Fibroblast of lung (primary cell): ENCODE results near the gene CCDC102B. TPM values are rescaled to one million over a fixed set of nuclear protein-coding genes. Genes with fewer than 3 reads are reported as not detected.
"Not testable (repeated sequence)": the region's sequence is repeated elsewhere in the genome, so short reads cannot be mapped to it uniquely, and the experiment has no call there.

Source experiments
- DNase-seq, 2 donors: peaks; one replicate each; pipeline versions ENCODE4 v3.0.0 to v3.0.0-alpha.2; 2010; ENCODE audit warnings: low read depth in 2 of 2
- H2AFZ ChIP-seq: 2 replicates; pipeline ENCODE4 v1.5.1; 2012; ENCODE audit warnings: low read length, control low read depth, inconsistent platforms
- H3K27ac ChIP-seq: 2 replicates; pipeline ENCODE4 v1.5.1; 2011; ENCODE audit warnings: low read length, control low read depth; ENCODE audit not compliant: insufficient read depth
- H3K27me3 ChIP-seq: 2 replicates; pipeline ENCODE4 v1.5.1; 2011; ENCODE audit warnings: mild to moderate bottlenecking, low read length; ENCODE audit not compliant: control insufficient read depth, insufficient read depth
- H3K36me3 ChIP-seq: 2 replicates; pipeline ENCODE4 v1.5.1; 2011; ENCODE audit warnings: low read length; ENCODE audit not compliant: control insufficient read depth, insufficient read depth
- H3K4me1 ChIP-seq: 2 replicates; pipeline ENCODE4 v1.5.1; 2011; ENCODE audit warnings: low read length; ENCODE audit not compliant: control insufficient read depth, insufficient read depth; ENCODE audit errors: extremely low read depth
- H3K4me2 ChIP-seq: 2 replicates; pipeline ENCODE4 v1.5.1; 2011; ENCODE audit warnings: low read length, control low read depth; ENCODE audit not compliant: insufficient read depth; ENCODE audit errors: extremely low read depth
- H3K4me3 ChIP-seq, 4 experiments: fragments of 200-600 bp in 1 of 4; sonication (generic) in 1 of 4; replicated peaks in 1 of 4; 2 replicates each; pipeline ENCODE4 v1.5.1; 2011 to 2016; ENCODE audit warnings: low read length in 4 of 4, low read depth in 3 of 4, mild to moderate bottlenecking in 3 of 4, control low read depth in 2 of 4, inconsistent platforms in 1 of 4, mixed read lengths in 1 of 4; ENCODE audit not compliant: insufficient read depth in 1 of 4; ENCODE audit errors: control extremely low read depth in 1 of 4
- H3K79me2 ChIP-seq: 2 replicates; pipeline ENCODE4 v1.5.1; 2012; ENCODE audit warnings: mild to moderate bottlenecking, low read length, inconsistent platforms; ENCODE audit not compliant: control insufficient read depth, insufficient read depth
- H3K9ac ChIP-seq: 2 replicates; pipeline ENCODE4 v1.5.1; 2011; ENCODE audit warnings: mild to moderate bottlenecking, low read length, control low read depth; ENCODE audit not compliant: insufficient read depth
- H3K9me3 ChIP-seq: 2 replicates; pipeline ENCODE4 v1.5.1; 2012; ENCODE audit warnings: low read depth, low read length; ENCODE audit not compliant: control insufficient read depth, insufficient read depth
- H4K20me1 ChIP-seq: 2 replicates; pipeline ENCODE4 v1.5.1; 2011; ENCODE audit warnings: low read length; ENCODE audit not compliant: control insufficient read depth, insufficient read depth; ENCODE audit errors: extremely low read depth
- EZH2 ChIP-seq: IDR thresholded peaks from 2 replicates; pipeline ENCODE4 v1.5.1; 2012; ENCODE audit warnings: low read length, control low read depth, mild to moderate bottlenecking; ENCODE audit errors: missing control alignments
- polyA plus RNA-seq, 2 donors: library from polyadenylated mRNA; depleted of rRNA in 1 of 2; stranded (reverse) in 1 of 2; unstranded in 1 of 2; fragments of >200 nt; gene quantifications; 2 replicates each; pipeline ENCODE4 v1.2.1, GENCODE V29; 2011 to 2012; ENCODE audit warnings: missing spikeins in 1 of 2
- total RNA-seq: library from RNA; depleted of rRNA; stranded (reverse); fragments of >200 nt; gene quantifications from 2 replicates; pipeline ENCODE4 v1.2.1, GENCODE V29; 2014
- TF ChIP-seq, protein P1 (sequence below), 2 donors: IDR thresholded peaks in 1 of 2; conservative IDR thresholded peaks in 1 of 2; 1 replicate in 1 of 2; 2 replicates in 1 of 2; pipeline ENCODE4 v1.5.1; 2011 to 2012; ENCODE audit warnings: low read length in 2 of 2, control low read depth in 1 of 2, inconsistent platforms in 1 of 2, low read depth in 1 of 2, mild to moderate bottlenecking in 1 of 2

CCDC102B gene
- total and polyA plus RNA-seq, 2 donors (not counting 1 experiment from before 2014, with no cell fraction given) = 33.7 to 35.3 TPM

DNA sequence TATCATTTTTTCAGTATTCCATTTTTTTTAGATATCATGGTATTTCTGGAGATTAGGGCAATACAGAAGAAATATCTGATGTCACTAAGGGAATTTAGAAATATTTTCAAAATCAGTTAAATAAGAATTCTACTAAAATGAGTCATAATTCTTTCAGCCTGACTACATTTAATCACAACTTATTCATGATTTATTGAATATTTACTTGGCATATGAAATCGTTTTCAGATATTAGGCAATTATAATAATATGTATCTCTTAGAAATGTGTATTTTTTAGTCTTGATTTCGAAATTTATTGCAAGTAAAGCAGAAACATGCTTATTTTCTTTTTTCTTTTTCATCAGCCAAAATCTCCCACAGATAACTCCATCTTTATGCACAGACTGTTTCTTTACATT, 142.2 kb downstream of the CCDC102B start:
- H2AFZ ChIP-seq = no peak overlapping the region
- no peak overlapping the region for H3K27ac ChIP-seq

DNA sequence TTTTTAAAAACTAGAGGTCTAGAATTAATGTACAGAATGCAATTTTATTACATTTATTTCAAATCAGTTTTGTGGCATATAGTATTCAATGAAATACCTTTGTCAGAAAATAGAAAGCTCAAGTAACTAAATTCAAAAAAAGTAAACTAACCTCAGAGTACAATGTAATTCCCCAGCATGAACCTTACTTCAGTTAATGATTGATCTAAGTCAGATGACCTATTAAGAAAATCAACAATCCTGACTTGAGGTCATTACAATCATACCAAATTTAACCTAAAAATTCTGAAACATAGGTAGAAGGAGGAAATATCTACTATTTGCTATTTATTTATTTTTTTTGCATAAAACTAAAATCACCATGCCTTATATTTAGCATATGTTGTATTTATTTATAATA, 142.9 kb downstream of the CCDC102B start:
- TF ChIP-seq, protein P1, sequence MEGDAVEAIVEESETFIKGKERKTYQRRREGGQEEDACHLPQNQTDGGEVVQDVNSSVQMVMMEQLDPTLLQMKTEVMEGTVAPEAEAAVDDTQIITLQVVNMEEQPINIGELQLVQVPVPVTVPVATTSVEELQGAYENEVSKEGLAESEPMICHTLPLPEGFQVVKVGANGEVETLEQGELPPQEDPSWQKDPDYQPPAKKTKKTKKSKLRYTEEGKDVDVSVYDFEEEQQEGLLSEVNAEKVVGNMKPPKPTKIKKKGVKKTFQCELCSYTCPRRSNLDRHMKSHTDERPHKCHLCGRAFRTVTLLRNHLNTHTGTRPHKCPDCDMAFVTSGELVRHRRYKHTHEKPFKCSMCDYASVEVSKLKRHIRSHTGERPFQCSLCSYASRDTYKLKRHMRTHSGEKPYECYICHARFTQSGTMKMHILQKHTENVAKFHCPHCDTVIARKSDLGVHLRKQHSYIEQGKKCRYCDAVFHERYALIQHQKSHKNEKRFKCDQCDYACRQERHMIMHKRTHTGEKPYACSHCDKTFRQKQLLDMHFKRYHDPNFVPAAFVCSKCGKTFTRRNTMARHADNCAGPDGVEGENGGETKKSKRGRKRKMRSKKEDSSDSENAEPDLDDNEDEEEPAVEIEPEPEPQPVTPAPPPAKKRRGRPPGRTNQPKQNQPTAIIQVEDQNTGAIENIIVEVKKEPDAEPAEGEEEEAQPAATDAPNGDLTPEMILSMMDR (conservative IDR thresholded peaks at IDR 0.05 in 1 of 2, IDR thresholded peaks at IDR 0.05 in 1 of 2; ENCODE audit: low read depth in 1 of 2, low read length in 2 of 2) = no peak
- TF ChIP-seq EZH2 = no peak
- DNase-seq = no peak

More for the DNA sequence above, 142.2 kb downstream of the CCDC102B start:
- TF ChIP-seq, protein P1 (conservative IDR thresholded peaks at IDR 0.05 in 1 of 2, IDR thresholded peaks at IDR 0.05 in 1 of 2; ENCODE audit: low read depth in 1 of 2, low read length in 2 of 2) = no peak
- TF ChIP-seq EZH2 = no peak
- Histone ChIP-seq H3K79me2 (no peaks in the 10 kb centered on the region), H3K27me3 (no peaks in the 10 kb centered on the region), H3K4me2 (no peak overlapping the region), H3K36me3 (no peaks in the 10 kb centered on the region), H3K9me3 (no peaks in the 10 kb centered on the region), H3K4me1 (peaks cover 2% of the 10 kb centered on the region), H3K4me3 (no peak overlapping the region), H4K20me1 (no peaks in the 10 kb centered on the region), H3K9ac (no peak overlapping the region)
- peak in 1 of 2 donors; percentile 55 for DNase-seq

DNA sequence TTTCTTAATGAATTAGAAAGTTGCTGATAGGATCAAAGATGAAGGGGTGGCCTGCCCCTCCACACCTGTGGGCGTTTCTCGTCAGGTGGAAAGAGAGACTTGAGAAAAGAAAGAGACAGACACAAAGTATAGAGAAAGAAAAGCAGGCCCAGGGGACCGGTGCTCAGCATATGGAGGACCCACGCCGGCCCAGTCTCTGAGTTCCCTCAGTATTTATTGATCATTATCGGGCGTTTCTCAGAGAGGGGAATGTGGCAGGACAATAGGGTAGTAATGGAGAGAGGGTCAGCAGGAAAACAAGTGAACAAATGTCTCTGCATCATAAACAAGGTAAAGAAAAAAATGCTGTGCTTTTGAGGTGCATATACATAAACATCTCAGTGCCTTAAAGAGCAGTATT, 144.3 kb downstream of the CCDC102B start:
- Histone ChIP-seq H3K9me3 (no peaks in the 10 kb centered on the region), H3K4me3 (no peak overlapping the region), H3K79me2 (no peaks in the 10 kb centered on the region), H3K4me1 (peaks cover 2% of the 10 kb centered on the region), H3K27ac (no peak overlapping the region), H3K4me2 (no peak overlapping the region), H2AFZ (no peak overlapping the region), H4K20me1 (no peaks in the 10 kb centered on the region), H3K9ac (no peak overlapping the region), H3K27me3 (no peaks in the 10 kb centered on the region), H3K36me3 (no peaks in the 10 kb centered on the region)
- DNase-seq = no peak
- TF ChIP-seq, protein P1 (conservative IDR thresholded peaks at IDR 0.05 in 1 of 2, IDR thresholded peaks at IDR 0.05 in 1 of 2; ENCODE audit: low read depth in 1 of 2, low read length in 2 of 2) = no peak
- no peak for TF ChIP-seq EZH2

More for the DNA sequence above, 142.9 kb downstream of the CCDC102B start:
- Histone ChIP-seq H3K27me3 (no peaks in the 10 kb centered on the region), H3K9me3 (no peaks in the 10 kb centered on the region), H3K4me1 (peaks cover 2% of the 10 kb centered on the region), H4K20me1 (no peaks in the 10 kb centered on the region), H3K9ac (no peak overlapping the region), H3K36me3 (no peaks in the 10 kb centered on the region), H3K27ac (no peak overlapping the region), H2AFZ (no peak overlapping the region), H3K79me2 (no peaks in the 10 kb centered on the region), H3K4me2 (no peak overlapping the region), H3K4me3 (no peak overlapping the region)

DNA sequence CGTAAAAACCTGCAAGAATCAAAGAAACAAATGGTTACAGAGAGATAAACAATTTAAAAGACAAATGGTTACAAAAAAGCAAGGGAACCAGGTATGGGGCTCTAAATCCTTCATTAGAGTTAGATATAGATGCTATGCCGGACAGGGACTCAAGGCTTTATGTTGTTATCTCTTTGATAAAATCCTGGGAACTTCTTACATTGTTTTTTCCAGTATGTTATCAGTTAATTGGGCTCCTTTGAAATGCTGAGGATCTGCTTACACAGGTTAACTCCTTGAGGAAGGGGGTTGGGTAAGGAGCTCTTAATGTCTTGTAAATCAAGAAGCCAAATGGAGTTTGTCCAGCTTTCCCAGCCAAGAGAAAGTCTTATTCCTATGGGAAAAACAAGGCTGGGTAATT, 146.0 kb downstream of the CCDC102B start:
- H4K20me1 ChIP-seq, DNase-seq, H3K4me3 ChIP-seq, H2AFZ ChIP-seq, H3K4me2 ChIP-seq, H3K27me3 ChIP-seq, H3K27ac ChIP-seq, H3K9ac ChIP-seq, H3K79me2 ChIP-seq, H3K36me3 ChIP-seq, H3K4me1 ChIP-seq, H3K9me3 ChIP-seq: not testable (repeated sequence)
